ENCODE data around the gene MAST1.
A peak's percentile ranks its signal among the peaks of the same experiment; 100 is the strongest.

MAST1 gene

DNA sequence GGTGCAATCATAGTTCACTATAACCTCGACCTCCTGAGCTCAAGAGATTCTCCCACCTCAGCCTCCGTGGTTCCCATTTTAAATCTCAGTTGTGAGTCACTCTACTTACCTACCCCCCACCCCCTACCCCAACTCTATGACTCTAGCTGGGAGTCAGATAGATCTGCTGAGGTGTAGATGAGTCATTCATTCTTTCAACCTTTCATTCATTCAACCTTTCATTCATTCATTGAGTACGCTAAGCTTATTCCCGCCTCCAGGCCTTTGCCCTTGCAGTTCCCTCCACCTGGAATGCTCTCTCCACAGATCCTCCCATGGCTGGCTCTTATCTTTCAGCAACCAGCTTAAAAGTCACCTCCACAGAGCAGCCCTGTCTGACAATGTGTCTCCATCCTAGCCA is 1.1 kb upstream of the MAST1 start:
- Histone ChIP-seq H3K79me1 (replicated peaks; ENCODE audit: low read length, poor library complexity, severe bottlenecking) (no peaks in the 10 kb centered on the region), H3K4me2 (ENCODE audit: low read length, poor library complexity, severe bottlenecking) (no peak overlapping the region), H2BK5ac (ENCODE audit: low read depth, low read length, poor library complexity, severe bottlenecking) (no peak overlapping the region), H3K4me3 (ENCODE audit: insufficient read depth in 1 of 2, low read depth in 1 of 2, low read length in 2 of 2) (no peak overlapping the region), H3K9ac (ENCODE audit: low read length) (no peak overlapping the region), H3K23ac (ENCODE audit: low read length in 2 of 2) (no peak overlapping the region), H4K8ac (ENCODE audit: low read length) (no peak overlapping the region), H3K14ac (ENCODE audit: low read length in 2 of 2) (no peak overlapping the region), H2AK5ac (ENCODE audit: low read length, severe bottlenecking) (no peak overlapping the region), H3K36me3 (ENCODE audit: control insufficient read depth in 1 of 2, insufficient read depth in 2 of 2, low read depth in 1 of 2, low read length in 2 of 2) (no peaks in the 10 kb centered on the region), H2BK12ac (ENCODE audit: low read length in 2 of 2) (no peak overlapping the region), H3K27ac (ENCODE audit: low read length, poor library complexity, severe bottlenecking) (no peak overlapping the region), H4K91ac (ENCODE audit: low read length) (no peak overlapping the region), H3K18ac (ENCODE audit: low read depth in 1 of 2, low read length in 2 of 2) (no peak overlapping the region), H3K9me3 (ENCODE audit: control insufficient read depth, low read length) (no peaks in the 10 kb centered on the region), H2AFZ (ENCODE audit: low read depth, low read length) (no peak overlapping the region), H2BK120ac (ENCODE audit: low read depth, low read length) (no peak overlapping the region), H3K4me1 (ENCODE audit: control insufficient read depth, insufficient read depth, low read depth, low read length) (peaks cover 32% of the 10 kb centered on the region), H3K27me3 (ENCODE audit: control insufficient read depth in 1 of 2, insufficient read depth in 1 of 2, low read length in 2 of 2) (peaks cover 90 to 93% of the 10 kb centered on the region in 2 experiments), H3K4ac (ENCODE audit: low read depth in 1 of 2, low read length in 2 of 2) (no peak overlapping the region), H2BK15ac (ENCODE audit: low read depth, poor library complexity, severe bottlenecking) (no peak overlapping the region)
- DNase-seq = no peak
- 58% methylated on average over 4 of the region's 4 CpGs for WGBS

DNA sequence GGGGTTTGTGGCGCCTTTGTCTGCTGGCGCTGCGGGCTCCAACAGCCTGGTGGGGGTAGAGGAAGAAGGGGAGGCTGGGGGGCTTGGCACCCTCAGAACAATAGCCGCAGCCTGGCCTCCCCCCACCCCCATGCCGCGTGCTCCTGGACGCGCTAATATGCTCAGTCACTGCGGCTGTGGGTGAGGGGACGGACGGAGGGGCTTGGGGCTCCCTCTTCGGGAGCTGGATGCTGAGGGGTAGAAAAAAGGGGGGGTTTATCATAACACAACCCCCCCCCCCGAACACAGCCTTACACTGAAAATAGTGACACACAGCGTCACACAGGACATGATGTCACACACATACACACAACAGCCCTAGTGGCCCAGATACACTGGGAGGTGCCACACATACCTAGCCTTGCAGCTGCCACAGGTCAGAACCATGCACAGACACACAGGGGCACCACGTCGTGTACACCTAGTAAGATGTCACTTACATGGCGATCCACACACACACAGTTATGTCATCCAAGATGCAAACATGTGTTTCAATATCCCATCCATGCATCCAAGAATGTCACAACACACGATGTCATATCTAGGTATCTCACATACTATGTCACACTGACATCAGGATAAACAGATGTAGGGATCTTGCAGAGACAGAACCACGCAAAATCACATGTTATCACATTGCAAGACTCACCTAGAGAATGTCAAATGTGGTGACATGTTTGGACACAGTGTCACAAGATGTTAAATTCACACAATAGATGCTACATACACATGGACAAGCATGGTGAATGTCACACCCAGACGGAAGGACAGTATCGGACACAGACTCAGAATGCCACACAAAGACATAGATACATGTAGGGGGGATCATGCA is 806 bp downstream of the MAST1 start:
- Histone ChIP-seq H3K9ac (ENCODE audit: low read length) (no peak overlapping the region), H2BK15ac (ENCODE audit: low read depth, poor library complexity, severe bottlenecking) (no peak overlapping the region), H2AFZ (ENCODE audit: low read depth, low read length) (no peak overlapping the region), H3K4ac (ENCODE audit: low read depth in 1 of 2, low read length in 2 of 2) (no peak overlapping the region), H3K9me3 (ENCODE audit: control insufficient read depth, low read length) (no peaks in the 10 kb centered on the region), H3K23ac (ENCODE audit: low read length in 2 of 2) (no peak overlapping the region), H3K14ac (ENCODE audit: low read length in 2 of 2) (no peak overlapping the region), H4K8ac (ENCODE audit: low read length) (no peak overlapping the region), H2AK5ac (ENCODE audit: low read length, severe bottlenecking) (no peak overlapping the region), H3K18ac (ENCODE audit: low read depth in 1 of 2, low read length in 2 of 2) (no peak overlapping the region), H2BK120ac (ENCODE audit: low read depth, low read length) (no peak overlapping the region), H3K27ac (ENCODE audit: low read length, poor library complexity, severe bottlenecking) (no peak overlapping the region), H2BK12ac (ENCODE audit: low read length in 2 of 2) (no peak overlapping the region), H4K91ac (ENCODE audit: low read length) (no peak overlapping the region), H3K79me1 (replicated peaks; ENCODE audit: low read length, poor library complexity, severe bottlenecking) (no peaks in the 10 kb centered on the region), H2BK5ac (ENCODE audit: low read depth, low read length, poor library complexity, severe bottlenecking) (no peak overlapping the region), H3K4me1 (ENCODE audit: control insufficient read depth, insufficient read depth, low read depth, low read length) (peaks cover 22% of the 10 kb centered on the region), H3K4me3 (ENCODE audit: insufficient read depth in 1 of 2, low read depth in 1 of 2, low read length in 2 of 2) (no peak overlapping the region), H3K27me3 (ENCODE audit: control insufficient read depth in 1 of 2, insufficient read depth in 1 of 2, low read length in 2 of 2) (peaks cover 90 to 94% of the 10 kb centered on the region in 2 experiments), H3K4me2 (ENCODE audit: low read length, poor library complexity, severe bottlenecking) (peak overlapping the region; percentile 41), H3K36me3 (ENCODE audit: control insufficient read depth in 1 of 2, insufficient read depth in 2 of 2, low read depth in 1 of 2, low read length in 2 of 2) (no peaks in the 10 kb centered on the region)
- no peak for DNase-seq
- 52% methylated on average over 11 of the region's 21 CpGs for WGBS

DNA sequence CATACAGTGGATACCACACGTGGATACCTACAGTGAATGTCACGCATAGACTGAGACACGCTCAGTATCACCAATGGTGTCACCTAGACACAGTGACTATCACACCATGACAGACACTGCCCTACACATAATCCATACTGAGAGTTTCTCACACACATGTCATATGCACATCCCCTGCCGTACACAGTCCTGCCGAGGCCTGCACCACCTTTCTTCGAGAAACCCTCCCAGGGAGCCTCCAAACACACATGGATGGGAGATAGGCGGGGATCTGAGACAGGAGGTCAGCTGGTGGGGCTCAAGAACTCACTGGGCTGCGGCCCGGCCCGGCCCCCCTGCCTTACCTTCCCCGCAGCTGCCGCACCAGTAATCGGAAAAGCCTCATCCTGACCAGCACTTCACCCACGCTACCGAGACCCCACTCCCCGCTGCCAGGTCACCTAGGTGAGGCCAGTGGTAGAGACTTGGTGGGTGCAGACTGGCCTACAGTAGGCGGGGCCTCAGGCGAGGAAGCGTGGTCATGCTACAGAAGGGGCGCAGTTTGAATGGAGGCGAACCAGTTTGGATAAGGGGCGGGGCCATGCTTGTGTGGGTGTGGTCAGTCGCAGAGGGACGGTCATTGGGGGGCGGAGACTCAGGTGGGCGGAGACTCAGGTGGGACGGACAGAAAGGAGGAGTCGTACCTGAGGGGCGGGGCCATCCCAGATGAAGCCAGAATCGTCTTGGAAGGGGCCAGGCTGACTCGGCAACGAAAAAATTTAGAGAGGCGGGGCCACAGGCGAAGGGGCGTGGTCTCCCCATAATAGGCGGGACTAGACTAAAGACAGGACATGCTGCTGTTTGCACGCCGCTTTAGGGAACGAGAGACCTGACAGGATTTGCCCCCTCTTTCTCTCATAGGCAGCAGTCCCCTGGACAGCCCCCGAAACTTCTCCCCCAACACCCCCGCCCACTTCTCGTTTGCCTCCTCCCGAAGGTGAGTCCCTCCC is 2.1 kb downstream of the MAST1 start:
- Histone ChIP-seq H4K91ac (ENCODE audit: low read length) (no peak overlapping the region), H4K8ac (ENCODE audit: low read length) (no peak overlapping the region), H3K9me3 (ENCODE audit: control insufficient read depth, low read length) (no peaks in the 10 kb centered on the region), H2BK12ac (ENCODE audit: low read length in 2 of 2) (no peak overlapping the region), H3K23ac (ENCODE audit: low read length in 2 of 2) (no peak overlapping the region), H3K9ac (ENCODE audit: low read length) (no peak overlapping the region), H2BK15ac (ENCODE audit: low read depth, poor library complexity, severe bottlenecking) (no peak overlapping the region), H2AFZ (ENCODE audit: low read depth, low read length) (no peak overlapping the region), H3K36me3 (ENCODE audit: control insufficient read depth in 1 of 2, insufficient read depth in 2 of 2, low read depth in 1 of 2, low read length in 2 of 2) (no peaks in the 10 kb centered on the region), H3K4me1 (ENCODE audit: control insufficient read depth, insufficient read depth, low read depth, low read length) (peaks cover 16% of the 10 kb centered on the region), H2BK120ac (ENCODE audit: low read depth, low read length) (no peak overlapping the region), H2BK5ac (ENCODE audit: low read depth, low read length, poor library complexity, severe bottlenecking) (no peak overlapping the region), H3K79me1 (replicated peaks; ENCODE audit: low read length, poor library complexity, severe bottlenecking) (no peaks in the 10 kb centered on the region), H3K27ac (ENCODE audit: low read length, poor library complexity, severe bottlenecking) (no peak overlapping the region), H3K18ac (ENCODE audit: low read depth in 1 of 2, low read length in 2 of 2) (no peak overlapping the region), H3K27me3 (ENCODE audit: control insufficient read depth in 1 of 2, insufficient read depth in 1 of 2, low read length in 2 of 2) (peaks cover 82 to 86% of the 10 kb centered on the region in 2 experiments), H2AK5ac (ENCODE audit: low read length, severe bottlenecking) (no peak overlapping the region), H3K14ac (ENCODE audit: low read length in 2 of 2) (no peak overlapping the region), H3K4me3 (ENCODE audit: insufficient read depth in 1 of 2, low read depth in 1 of 2, low read length in 2 of 2) (peak overlapping the region in 1 of 2 experiments; percentile 57), H3K4ac (ENCODE audit: low read depth in 1 of 2, low read length in 2 of 2) (no peak overlapping the region), H3K4me2 (ENCODE audit: low read length, poor library complexity, severe bottlenecking) (peak overlapping the region; percentile 14)
- WGBS = 30% methylated on average over 40 of the region's 43 CpGs
- peak; percentile 62 for DNase-seq

DNA sequence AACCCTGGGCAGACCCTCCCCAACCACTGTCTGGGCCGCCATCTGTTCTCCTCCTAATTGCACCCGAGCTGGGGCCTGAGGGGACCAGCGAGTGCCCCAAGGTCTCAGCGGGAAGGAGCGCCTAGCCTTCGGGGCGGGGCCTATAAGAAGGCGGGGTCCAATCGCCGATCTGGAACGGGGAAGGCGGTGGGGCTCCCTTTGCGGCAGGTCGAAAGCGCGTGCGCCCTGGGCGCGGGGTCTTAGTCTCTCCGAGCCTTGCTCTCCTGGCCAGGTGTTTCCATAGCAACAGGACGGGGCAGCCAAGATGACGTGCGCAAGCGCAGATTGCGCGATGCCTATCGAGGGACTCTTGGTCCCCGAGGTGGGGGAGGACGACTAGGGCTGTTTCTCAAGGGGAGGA is 2.8 kb downstream of the MAST1 start:
- H2BK120ac ChIP-seq (ENCODE audit: low read depth, low read length) = no peak overlapping the region
- H3K4me3 ChIP-seq (ENCODE audit: insufficient read depth in 1 of 2, low read depth in 1 of 2, low read length in 2 of 2) = peak overlapping the region in 1 of 2 experiments; percentile 57
- no peak overlapping the region for H3K4ac ChIP-seq (ENCODE audit: low read depth in 1 of 2, low read length in 2 of 2)
- DNase-seq = peak; percentile 38
- H2BK12ac ChIP-seq (ENCODE audit: low read length in 2 of 2) = no peak overlapping the region
- peaks cover 14% of the 10 kb centered on the region for H3K4me1 ChIP-seq (ENCODE audit: control insufficient read depth, insufficient read depth, low read depth, low read length)
- H3K14ac ChIP-seq (ENCODE audit: low read length in 2 of 2) = no peak overlapping the region
- H3K27me3 ChIP-seq (ENCODE audit: control insufficient read depth in 1 of 2, insufficient read depth in 1 of 2, low read length in 2 of 2) = peaks cover 75 to 79% of the 10 kb centered on the region in 2 experiments
- no peak overlapping the region for H4K91ac ChIP-seq (ENCODE audit: low read length)
- no peak overlapping the region for H2AFZ ChIP-seq (ENCODE audit: low read depth, low read length)
- no peak overlapping the region for H3K18ac ChIP-seq (ENCODE audit: low read depth in 1 of 2, low read length in 2 of 2)
- no peak overlapping the region for H2AK5ac ChIP-seq (ENCODE audit: low read length, severe bottlenecking)
- WGBS = 2% methylated on average over 29 of the region's 29 CpGs
- no peaks in the 10 kb centered on the region for H3K79me1 ChIP-seq (replicated peaks; ENCODE audit: low read length, poor library complexity, severe bottlenecking)
- H4K8ac ChIP-seq (ENCODE audit: low read length) = no peak overlapping the region
- no peaks in the 10 kb centered on the region for H3K36me3 ChIP-seq (ENCODE audit: control insufficient read depth in 1 of 2, insufficient read depth in 2 of 2, low read depth in 1 of 2, low read length in 2 of 2)
- no peak overlapping the region for H2BK5ac ChIP-seq (ENCODE audit: low read depth, low read length, poor library complexity, severe bottlenecking)
- H3K23ac ChIP-seq (ENCODE audit: low read length in 2 of 2) = no peak overlapping the region
- no peak overlapping the region for H2BK15ac ChIP-seq (ENCODE audit: low read depth, poor library complexity, severe bottlenecking)
- no peak overlapping the region for H3K9ac ChIP-seq (ENCODE audit: low read length)
- no peak overlapping the region for H3K27ac ChIP-seq (ENCODE audit: low read length, poor library complexity, severe bottlenecking)
- no peaks in the 10 kb centered on the region for H3K9me3 ChIP-seq (ENCODE audit: control insufficient read depth, low read length)
- peak overlapping the region; percentile 14 for H3K4me2 ChIP-seq (ENCODE audit: low read length, poor library complexity, severe bottlenecking)
